ENCODE measurements around the gene HERC3.

GRCh38 chr4:88697588-88698329 is 105.5 kb downstream of the HERC3 start, which contains the start of gene NAP1L5:
- TF ChIP-seq, protein P1, sequence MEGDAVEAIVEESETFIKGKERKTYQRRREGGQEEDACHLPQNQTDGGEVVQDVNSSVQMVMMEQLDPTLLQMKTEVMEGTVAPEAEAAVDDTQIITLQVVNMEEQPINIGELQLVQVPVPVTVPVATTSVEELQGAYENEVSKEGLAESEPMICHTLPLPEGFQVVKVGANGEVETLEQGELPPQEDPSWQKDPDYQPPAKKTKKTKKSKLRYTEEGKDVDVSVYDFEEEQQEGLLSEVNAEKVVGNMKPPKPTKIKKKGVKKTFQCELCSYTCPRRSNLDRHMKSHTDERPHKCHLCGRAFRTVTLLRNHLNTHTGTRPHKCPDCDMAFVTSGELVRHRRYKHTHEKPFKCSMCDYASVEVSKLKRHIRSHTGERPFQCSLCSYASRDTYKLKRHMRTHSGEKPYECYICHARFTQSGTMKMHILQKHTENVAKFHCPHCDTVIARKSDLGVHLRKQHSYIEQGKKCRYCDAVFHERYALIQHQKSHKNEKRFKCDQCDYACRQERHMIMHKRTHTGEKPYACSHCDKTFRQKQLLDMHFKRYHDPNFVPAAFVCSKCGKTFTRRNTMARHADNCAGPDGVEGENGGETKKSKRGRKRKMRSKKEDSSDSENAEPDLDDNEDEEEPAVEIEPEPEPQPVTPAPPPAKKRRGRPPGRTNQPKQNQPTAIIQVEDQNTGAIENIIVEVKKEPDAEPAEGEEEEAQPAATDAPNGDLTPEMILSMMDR (IDR thresholded peaks at IDR 0.05), result no peak
- TF ChIP-seq EP300 (IDR thresholded peaks at IDR 0.05) (no peak), POLR2A (IDR thresholded peaks at IDR 0.05) (peak in 1 of 2 donors; percentile 26)

All from gastroesophageal sphincter (tissue), 3 donors.